WERI-Rb-1 (cell line): ENCODE measurements around the gene CACNB1.

Source experiments
- DNase-seq: peaks from one replicate; pipeline ENCODE4 v3.0.0-alpha.2; 2020
- H3K27ac ChIP-seq: fragments of 250-450 bp; sonication (Bioruptor Pico); 2 replicates; pipeline ENCODE4 v1.5.1; 2020; ENCODE audit warnings: mild to moderate bottlenecking, moderate library complexity
- H3K27me3 ChIP-seq: fragments of 250-450 bp; sonication (Bioruptor Pico); 2 replicates; pipeline ENCODE4 v1.5.1; 2021; ENCODE audit warnings: mild to moderate bottlenecking, low read depth, moderate library complexity; ENCODE audit not compliant: insufficient read depth, severe bottlenecking
- H3K36me3 ChIP-seq: fragments of 250-450 bp; sonication (Bioruptor Pico); 2 replicates; pipeline ENCODE4 v1.5.1; 2020; ENCODE audit warnings: mild to moderate bottlenecking, moderate library complexity
- H3K4me3 ChIP-seq: 2 replicates; pipeline ENCODE4 v1.5.1; 2011; ENCODE audit warnings: low read depth, mild to moderate bottlenecking, control low read depth, low read length
- H3K9me3 ChIP-seq: fragments of 250-450 bp; sonication (Bioruptor Pico); 2 replicates; pipeline ENCODE4 v1.5.1; 2021; ENCODE audit warnings: mild to moderate bottlenecking, moderate library complexity; ENCODE audit not compliant: severe bottlenecking
- CTCF ChIP-seq: IDR thresholded peaks from 2 replicates; pipeline ENCODE4 v1.5.1; 2011; ENCODE audit warnings: low read depth, mild to moderate bottlenecking, control low read depth, inconsistent platforms, low read length

Gene CACNB1

DNA sequence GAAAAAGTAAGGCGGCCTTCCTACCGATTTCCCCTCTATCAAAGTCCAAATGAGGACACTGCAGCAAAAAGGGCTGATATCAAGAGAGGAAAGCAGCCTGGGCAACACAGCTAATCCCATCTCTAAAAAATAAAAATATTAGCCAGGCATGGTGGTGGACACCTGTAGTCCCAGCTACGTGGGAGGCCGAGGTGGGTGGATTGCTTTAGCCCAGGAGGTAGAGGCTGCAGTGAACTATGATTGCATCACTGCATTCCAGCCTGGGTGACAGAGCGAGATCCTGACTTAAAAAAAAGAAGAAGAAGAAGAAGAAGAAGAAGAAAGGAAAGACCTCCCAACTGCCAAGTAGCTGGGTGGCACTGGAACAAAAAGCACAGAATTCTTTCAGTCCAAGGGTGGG, 14.4 kb downstream of the CACNB1 start:
- peaks cover 28% of the 10 kb centered on the region for H3K36me3 ChIP-seq
- no peak overlapping the region for H3K27ac ChIP-seq
- no peaks in the 10 kb centered on the region for H3K27me3 ChIP-seq
- no peaks in the 10 kb centered on the region for H3K9me3 ChIP-seq
- no peak overlapping the region for H3K4me3 ChIP-seq
- TF ChIP-seq CTCF = no peak
- DNase-seq = no peak

DNA sequence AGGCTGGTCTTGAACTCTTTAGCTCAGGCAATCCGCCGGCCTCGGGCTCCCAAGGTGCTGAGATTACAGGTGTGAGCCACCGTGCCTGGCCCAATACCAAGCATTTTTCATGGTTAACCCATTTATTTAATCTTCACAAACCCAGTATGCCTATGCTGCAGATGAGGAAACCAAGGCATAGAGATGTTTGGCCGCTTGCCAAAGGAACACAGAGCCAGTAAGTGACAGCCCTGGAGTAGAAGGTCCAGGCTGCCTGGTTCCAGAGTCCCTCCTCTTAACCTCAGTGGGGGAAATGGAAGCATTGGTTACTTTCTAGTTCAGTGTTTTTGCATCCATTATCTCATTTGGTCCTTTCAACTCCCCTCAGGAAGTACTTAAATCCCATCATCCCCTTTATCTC, 16.2 kb downstream of the CACNB1 start:
- no peak for DNase-seq
- H3K27me3 ChIP-seq = no peaks in the 10 kb centered on the region
- no peak overlapping the region for H3K27ac ChIP-seq
- no peaks in the 10 kb centered on the region for H3K9me3 ChIP-seq
- no peak overlapping the region for H3K4me3 ChIP-seq
- peaks cover 31% of the 10 kb centered on the region for H3K36me3 ChIP-seq
- no peak for TF ChIP-seq CTCF

DNA sequence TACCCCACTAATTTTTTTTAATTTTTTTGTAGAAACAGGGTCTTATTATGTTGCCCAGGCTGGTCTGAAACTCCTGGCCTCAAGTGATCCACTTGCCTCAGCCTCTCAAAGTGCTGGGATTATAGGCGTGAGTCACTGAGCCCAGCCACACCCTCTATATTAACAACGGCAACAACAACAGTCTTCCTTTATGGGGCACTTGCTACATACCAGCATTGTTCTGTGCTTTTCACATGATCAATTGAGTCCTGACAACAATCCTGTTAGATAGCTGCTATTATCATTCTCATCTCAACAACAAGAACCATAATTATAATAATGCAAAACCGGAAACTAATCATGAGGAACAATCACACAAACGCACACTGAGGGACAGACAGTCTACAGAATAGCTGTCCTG, 18.9 kb downstream of the CACNB1 start:
- no peak overlapping the region for H3K27ac ChIP-seq
- no peak overlapping the region for H3K4me3 ChIP-seq
- DNase-seq = no peak
- peaks cover 31% of the 10 kb centered on the region for H3K36me3 ChIP-seq
- H3K27me3 ChIP-seq = no peaks in the 10 kb centered on the region
- no peak for TF ChIP-seq CTCF
- no peaks in the 10 kb centered on the region for H3K9me3 ChIP-seq

DNA sequence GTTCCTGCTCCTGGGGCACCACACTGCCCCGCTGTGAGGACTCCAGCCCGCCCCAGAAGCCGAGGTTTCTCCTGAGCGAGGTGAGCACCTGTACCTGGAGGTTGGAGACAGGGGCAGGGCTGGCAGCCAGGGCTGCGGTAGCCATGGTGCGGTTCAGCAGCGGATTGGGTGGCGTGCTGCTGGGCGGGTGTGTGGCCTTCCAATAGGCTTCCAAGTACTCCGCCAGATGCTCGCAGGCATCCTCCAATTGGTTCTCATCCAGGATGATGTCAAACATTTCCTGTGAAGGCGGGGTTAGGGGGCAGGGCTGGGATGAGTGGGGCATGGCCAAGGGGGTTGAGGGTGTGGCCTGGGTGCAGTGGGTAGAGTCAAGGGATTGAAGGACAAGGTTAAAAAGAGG, 20.2 kb downstream of the CACNB1 start:
- H3K27ac ChIP-seq = no peak overlapping the region
- H3K9me3 ChIP-seq = no peaks in the 10 kb centered on the region
- H3K36me3 ChIP-seq = peaks cover 23% of the 10 kb centered on the region
- no peak overlapping the region for H3K4me3 ChIP-seq
- TF ChIP-seq CTCF = no peak
- peak; percentile 54 for DNase-seq
- H3K27me3 ChIP-seq = no peaks in the 10 kb centered on the region

DNA sequence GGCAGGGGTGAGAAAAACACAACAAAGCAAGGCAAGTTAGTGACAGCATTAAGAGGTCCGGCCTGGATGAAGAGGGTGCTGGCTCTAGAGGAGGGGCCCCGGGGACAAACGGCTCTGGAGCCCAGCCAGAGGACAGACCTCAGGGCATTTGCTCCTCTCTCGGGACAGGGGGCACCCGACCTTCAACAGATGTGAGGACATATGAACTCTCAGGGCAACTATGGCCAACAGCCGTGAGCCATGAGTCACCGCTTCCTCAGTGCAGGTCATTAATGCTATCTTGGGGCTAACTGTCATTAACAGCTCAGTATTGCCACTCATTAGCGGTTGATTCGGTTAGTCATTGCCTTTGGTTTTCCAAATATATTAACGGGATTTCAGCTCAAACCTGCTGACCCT, 21.8 kb downstream of the CACNB1 start:
- no peaks in the 10 kb centered on the region for H3K27me3 ChIP-seq
- no peaks in the 10 kb centered on the region for H3K9me3 ChIP-seq
- DNase-seq = no peak
- TF ChIP-seq CTCF = no peak
- H3K4me3 ChIP-seq = no peak overlapping the region
- H3K27ac ChIP-seq = no peak overlapping the region
- peaks cover 16% of the 10 kb centered on the region for H3K36me3 ChIP-seq

DNA sequence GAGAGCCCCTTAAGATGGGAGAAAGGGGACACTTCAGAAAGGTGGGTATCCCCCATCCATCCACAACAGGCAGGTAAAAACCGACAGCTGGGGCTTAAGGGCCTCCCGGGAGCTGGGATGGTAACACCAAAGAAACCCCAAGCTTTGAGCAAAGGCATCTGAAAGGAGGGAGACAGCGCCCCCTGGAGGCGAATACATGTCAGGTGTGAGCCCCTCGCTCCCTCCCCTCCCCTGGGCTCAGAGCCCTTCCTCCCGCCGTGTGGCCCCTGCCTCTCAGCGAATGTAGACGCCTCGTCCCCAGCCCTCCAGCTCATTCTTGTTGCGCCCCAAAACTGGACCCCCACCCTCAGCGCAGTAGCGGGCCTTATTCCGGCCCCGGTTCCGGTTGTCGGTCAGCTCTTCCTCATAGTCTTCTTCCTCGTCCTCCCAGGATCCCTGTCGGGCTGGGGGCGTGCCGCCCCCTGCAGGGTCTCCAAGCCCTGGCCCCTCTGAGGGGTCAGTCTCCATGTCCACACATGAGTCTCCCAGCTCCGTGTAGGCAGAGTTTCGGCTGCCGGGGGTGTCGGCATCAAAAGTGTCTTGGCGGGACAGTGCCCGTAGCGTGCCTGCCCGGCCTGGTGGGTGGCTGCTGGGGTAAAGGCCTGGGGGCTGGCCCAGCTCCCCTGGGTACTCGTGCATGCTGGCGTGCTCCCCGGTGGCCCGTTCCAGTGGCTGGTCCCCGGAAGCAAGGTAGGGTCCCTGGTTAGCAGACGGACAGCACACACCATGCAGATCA, 22.4 kb downstream of the CACNB1 start:
- TF ChIP-seq CTCF = peak; percentile 94
- Histone ChIP-seq H3K27ac (peak overlapping the region; percentile 58), H3K9me3 (no peaks in the 10 kb centered on the region), H3K36me3 (peaks cover 16% of the 10 kb centered on the region), H3K27me3 (no peaks in the 10 kb centered on the region), H3K4me3 (no peak overlapping the region)
- peak; percentile 89 for DNase-seq
